Measurements from ENCODE around the gene GIMAP6. TPM values are rescaled to one million over a fixed set of nuclear protein-coding genes. Genes with fewer than 3 reads are reported as not detected.
"Not testable (repeated sequence)": the region's sequence is repeated elsewhere in the genome, so short reads cannot be mapped to it uniquely, and the experiment has no call there.

Gene GIMAP6
- not detected in 2 replicates for polyA plus RNA-seq (2013)

- H3K4me1 ChIP-seq (ENCODE audit: control insufficient read depth in 1 of 2, insufficient read depth in 2 of 2, low read length in 2 of 2): no peaks in the 10 kb centered on the region
- H3K18ac ChIP-seq (ENCODE audit: low read length): no peak within 1 kb of the TSS
- H3K79me2 ChIP-seq (ENCODE audit: control insufficient read depth, insufficient read depth, low read length, poor library complexity): no peaks in the 10 kb centered on the region
- WGBS (ENCODE audit: extremely low coverage, insufficient coverage, insufficient read length): no CpG with 5 or more reads among the region's 9 CpGs
- no peak within 1 kb of the TSS for H4K8ac ChIP-seq (ENCODE audit: low read depth, low read length)
- no peak within 1 kb of the TSS for H3K27ac ChIP-seq (ENCODE audit: low read depth, low read length)
- no peaks in the 10 kb centered on the region for H3K36me3 ChIP-seq (ENCODE audit: control insufficient read depth in 1 of 2, insufficient read depth in 2 of 2, low read length in 2 of 2)
- no peak within 1 kb of the TSS for H2BK12ac ChIP-seq (ENCODE audit: low read length)
- H2AFZ ChIP-seq (ENCODE audit: insufficient read depth, low read length, poor library complexity): no peak within 1 kb of the TSS
- H2BK5ac ChIP-seq (ENCODE audit: low read depth, low read length, poor library complexity): no peak within 1 kb of the TSS
- H3K27me3 ChIP-seq (ENCODE audit: insufficient read depth, low read length): no peaks in the 10 kb centered on the region
- H3K4ac ChIP-seq (ENCODE audit: low read depth, low read length): no peak within 1 kb of the TSS
- no peak for DNase-seq
- H4K12ac ChIP-seq (ENCODE audit: low read depth, low read length): no peak within 1 kb of the TSS
- H4K91ac ChIP-seq (ENCODE audit: low read depth, low read length): no peak within 1 kb of the TSS
- H3K23ac ChIP-seq (ENCODE audit: low read length): no peak within 1 kb of the TSS
- no peak within 1 kb of the TSS for H2AK5ac ChIP-seq (ENCODE audit: low read length)
- peaks cover 3% of the 10 kb centered on the region for H3K9me3 ChIP-seq (ENCODE audit: insufficient read depth, low read depth, low read length)
- H3K14ac ChIP-seq (ENCODE audit: low read length): no peak within 1 kb of the TSS
- no peak within 1 kb of the TSS for H2BK120ac ChIP-seq (ENCODE audit: insufficient read depth, low read length, poor library complexity)
- no peak within 1 kb of the TSS for H3K4me3 ChIP-seq (ENCODE audit: low read depth, low read length)
- H3K4me2 ChIP-seq (ENCODE audit: low read length): no peak within 1 kb of the TSS
- no peaks in the 10 kb centered on the region for H3K79me1 ChIP-seq (ENCODE audit: low read length)
- H3K9ac ChIP-seq (ENCODE audit: low read length): no peak within 1 kb of the TSS
Measured at GRCh38 chr7:150631866-150632864, at the start of gene GIMAP6. TSS of gene GIMAP6 (minus strand) at chr7:150632385. CDS start at chr7:150630142, 2,243 bp downstream.

GRCh38 chr7:150680364-150680763 is 48.2 kb upstream of the GIMAP6 start:
- not testable (repeated sequence) for H3K9ac ChIP-seq (ENCODE audit: low read length); H3K79me2 ChIP-seq (ENCODE audit: control insufficient read depth, insufficient read depth, low read length, poor library complexity); H2BK120ac ChIP-seq (ENCODE audit: insufficient read depth, low read length, poor library complexity); H2BK12ac ChIP-seq (ENCODE audit: low read length); H3K4me1 ChIP-seq (ENCODE audit: control insufficient read depth in 1 of 2, insufficient read depth in 2 of 2, low read length in 2 of 2); H4K8ac ChIP-seq (ENCODE audit: low read depth, low read length); H3K4me3 ChIP-seq (ENCODE audit: low read depth, low read length); H3K23ac ChIP-seq (ENCODE audit: low read length); H3K27me3 ChIP-seq (ENCODE audit: insufficient read depth, low read length); H3K18ac ChIP-seq (ENCODE audit: low read length); H2BK5ac ChIP-seq (ENCODE audit: low read depth, low read length, poor library complexity); H3K9me3 ChIP-seq (ENCODE audit: insufficient read depth, low read depth, low read length); H3K14ac ChIP-seq (ENCODE audit: low read length); H3K4me2 ChIP-seq (ENCODE audit: low read length); H3K27ac ChIP-seq (ENCODE audit: low read depth, low read length); H3K36me3 ChIP-seq (ENCODE audit: control insufficient read depth in 1 of 2, insufficient read depth in 2 of 2, low read length in 2 of 2); H3K79me1 ChIP-seq (ENCODE audit: low read length); H4K12ac ChIP-seq (ENCODE audit: low read depth, low read length); H2AFZ ChIP-seq (ENCODE audit: insufficient read depth, low read length, poor library complexity); H4K91ac ChIP-seq (ENCODE audit: low read depth, low read length); H2AK5ac ChIP-seq (ENCODE audit: low read length); DNase-seq; H3K4ac ChIP-seq (ENCODE audit: low read depth, low read length)
- no CpG with 5 or more reads among the region's 2 CpGs for WGBS (ENCODE audit: extremely low coverage, insufficient coverage, insufficient read length)

- no CpG with 5 or more reads among the region's 11 CpGs for WGBS (ENCODE audit: extremely low coverage, insufficient coverage, insufficient read length)
Measured at GRCh38 chr7:150678601-150679000, 46.4 kb upstream of the GIMAP6 start.

GRCh38 chr7:150676854-150677253 is 44.7 kb upstream of the GIMAP6 start:
- H2BK5ac ChIP-seq (ENCODE audit: low read depth, low read length, poor library complexity); H3K4me3 ChIP-seq (ENCODE audit: low read depth, low read length): not testable (repeated sequence)
- WGBS (ENCODE audit: extremely low coverage, insufficient coverage, insufficient read length): no CpG with 5 or more reads among the region's 3 CpGs

More at GRCh38 chr7:150678601-150679000, 46.4 kb upstream of the GIMAP6 start:
- H3K36me3 ChIP-seq (ENCODE audit: control insufficient read depth in 1 of 2, insufficient read depth in 2 of 2, low read length in 2 of 2); H3K18ac ChIP-seq (ENCODE audit: low read length); H2BK12ac ChIP-seq (ENCODE audit: low read length); H3K27ac ChIP-seq (ENCODE audit: low read depth, low read length); H3K9me3 ChIP-seq (ENCODE audit: insufficient read depth, low read depth, low read length); H4K91ac ChIP-seq (ENCODE audit: low read depth, low read length); H2BK120ac ChIP-seq (ENCODE audit: insufficient read depth, low read length, poor library complexity); H3K79me1 ChIP-seq (ENCODE audit: low read length); H2AK5ac ChIP-seq (ENCODE audit: low read length); H3K4me3 ChIP-seq (ENCODE audit: low read depth, low read length); H3K4me1 ChIP-seq (ENCODE audit: control insufficient read depth in 1 of 2, insufficient read depth in 2 of 2, low read length in 2 of 2); H3K9ac ChIP-seq (ENCODE audit: low read length); H3K4me2 ChIP-seq (ENCODE audit: low read length); H4K8ac ChIP-seq (ENCODE audit: low read depth, low read length); H2BK5ac ChIP-seq (ENCODE audit: low read depth, low read length, poor library complexity); H4K12ac ChIP-seq (ENCODE audit: low read depth, low read length); DNase-seq; H3K79me2 ChIP-seq (ENCODE audit: control insufficient read depth, insufficient read depth, low read length, poor library complexity); H3K23ac ChIP-seq (ENCODE audit: low read length); H2AFZ ChIP-seq (ENCODE audit: insufficient read depth, low read length, poor library complexity); H3K27me3 ChIP-seq (ENCODE audit: insufficient read depth, low read length); H3K14ac ChIP-seq (ENCODE audit: low read length); H3K4ac ChIP-seq (ENCODE audit: low read depth, low read length): not testable (repeated sequence)

More at GRCh38 chr7:150676854-150677253, 44.7 kb upstream of the GIMAP6 start:
- H2BK12ac ChIP-seq (ENCODE audit: low read length); H4K8ac ChIP-seq (ENCODE audit: low read depth, low read length); H3K23ac ChIP-seq (ENCODE audit: low read length); H3K9ac ChIP-seq (ENCODE audit: low read length); H3K79me1 ChIP-seq (ENCODE audit: low read length); H3K36me3 ChIP-seq (ENCODE audit: control insufficient read depth in 1 of 2, insufficient read depth in 2 of 2, low read length in 2 of 2); H3K27me3 ChIP-seq (ENCODE audit: insufficient read depth, low read length); H2AK5ac ChIP-seq (ENCODE audit: low read length); H3K18ac ChIP-seq (ENCODE audit: low read length); H3K4ac ChIP-seq (ENCODE audit: low read depth, low read length); H3K79me2 ChIP-seq (ENCODE audit: control insufficient read depth, insufficient read depth, low read length, poor library complexity); DNase-seq; H3K14ac ChIP-seq (ENCODE audit: low read length); H2AFZ ChIP-seq (ENCODE audit: insufficient read depth, low read length, poor library complexity); H3K4me2 ChIP-seq (ENCODE audit: low read length); H3K27ac ChIP-seq (ENCODE audit: low read depth, low read length); H2BK120ac ChIP-seq (ENCODE audit: insufficient read depth, low read length, poor library complexity); H4K91ac ChIP-seq (ENCODE audit: low read depth, low read length); H3K9me3 ChIP-seq (ENCODE audit: insufficient read depth, low read depth, low read length); H4K12ac ChIP-seq (ENCODE audit: low read depth, low read length); H3K4me1 ChIP-seq (ENCODE audit: control insufficient read depth in 1 of 2, insufficient read depth in 2 of 2, low read length in 2 of 2): not testable (repeated sequence)

All from trophoblast cell (in vitro differentiated cells and primary cell).